ENCODE measurements around the gene CCDC57.
A peak's percentile ranks its signal among the peaks of the same experiment; 100 is the strongest.

CCDC57 gene

GRCh38 chr17:82055023-82055964 is 157.3 kb downstream of the CCDC57 start:
- no peak overlapping the region for H3K4me3 ChIP-seq (ENCODE audit: low read depth, low read length)
- TF ChIP-seq CTCF (conservative IDR thresholded peaks at IDR 0.05; ENCODE audit: low read depth, low read length): no peak
- no peak for DNase-seq (ENCODE audit: low read depth)

- no peak for TF ChIP-seq CTCF (conservative IDR thresholded peaks at IDR 0.05; ENCODE audit: low read depth, low read length)
- DNase-seq (ENCODE audit: low read depth): no peak
- H3K4me3 ChIP-seq (ENCODE audit: low read depth, low read length): no peak overlapping the region
Measured at GRCh38 chr17:82054351-82055022, 158.2 kb downstream of the CCDC57 start.

GRCh38 chr17:82053556-82054263 is 158.9 kb downstream of the CCDC57 start:
- DNase-seq (ENCODE audit: low read depth): no peak
- no peak for TF ChIP-seq CTCF (conservative IDR thresholded peaks at IDR 0.05; ENCODE audit: low read depth, low read length)
- H3K4me3 ChIP-seq (ENCODE audit: low read depth, low read length): peak overlapping the region; percentile 77

DNA sequence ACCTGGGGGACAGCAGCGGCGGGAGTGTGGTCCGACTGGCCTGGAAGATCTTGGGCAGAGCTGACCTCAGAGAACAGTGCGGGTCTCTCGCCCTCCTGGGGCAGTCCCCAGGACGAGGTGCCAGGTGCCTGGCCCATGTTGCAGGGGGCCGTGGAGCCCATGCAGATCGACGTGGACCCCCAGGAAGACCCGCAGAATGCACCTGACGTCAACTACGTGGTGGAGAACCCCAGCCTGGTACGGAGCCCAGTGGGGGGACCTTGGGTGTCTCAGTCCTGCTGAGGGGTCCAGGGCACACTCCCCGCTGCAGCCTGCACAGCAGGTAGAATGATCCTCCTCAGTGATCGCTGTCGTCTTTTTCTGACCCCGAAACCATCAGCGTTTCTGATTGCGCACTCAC is 159.5 kb downstream of the CCDC57 start:
- DNase-seq (ENCODE audit: low read depth): no peak
- H3K4me3 ChIP-seq (ENCODE audit: low read depth, low read length): peak overlapping the region; percentile 77
- no peak for TF ChIP-seq CTCF (conservative IDR thresholded peaks at IDR 0.05; ENCODE audit: low read depth, low read length)

- peak overlapping the region; percentile 77 for H3K4me3 ChIP-seq (ENCODE audit: low read depth, low read length)
- DNase-seq (ENCODE audit: low read depth): no peak
- no peak for TF ChIP-seq CTCF (conservative IDR thresholded peaks at IDR 0.05; ENCODE audit: low read depth, low read length)
Measured at GRCh38 chr17:82052638-82053059, 160.0 kb downstream of the CCDC57 start.

- peak; percentile 59 for DNase-seq (ENCODE audit: low read depth)
- peak within 1 kb of the TSS; percentile 77 for H3K4me3 ChIP-seq (ENCODE audit: low read depth, low read length)
- TF ChIP-seq CTCF (conservative IDR thresholded peaks at IDR 0.05; ENCODE audit: low read depth, low read length): no peak
Measured at GRCh38 chr17:82051776-82052637, 160.6 kb downstream of the CCDC57 start, which contains the start of the genes GPS1 and RFNG. Gene GPS1 (plus strand): TSS chr17:82051898. CDS start chr17:82051932, 34 bp downstream. Gene RFNG (minus strand): TSS chr17:82051811. CDS start chr17:82051766, 45 bp downstream.

All from choroid plexus epithelial cell (primary cell).